ENCODE results near the gene SIGLEC5.
A peak's percentile ranks its signal among the peaks of the same experiment; 100 is the strongest.
"Not testable (repeated sequence)": the region's sequence is repeated elsewhere in the genome, so short reads cannot be mapped to it uniquely, and the experiment has no call there.

The SIGLEC5 gene, protein sequence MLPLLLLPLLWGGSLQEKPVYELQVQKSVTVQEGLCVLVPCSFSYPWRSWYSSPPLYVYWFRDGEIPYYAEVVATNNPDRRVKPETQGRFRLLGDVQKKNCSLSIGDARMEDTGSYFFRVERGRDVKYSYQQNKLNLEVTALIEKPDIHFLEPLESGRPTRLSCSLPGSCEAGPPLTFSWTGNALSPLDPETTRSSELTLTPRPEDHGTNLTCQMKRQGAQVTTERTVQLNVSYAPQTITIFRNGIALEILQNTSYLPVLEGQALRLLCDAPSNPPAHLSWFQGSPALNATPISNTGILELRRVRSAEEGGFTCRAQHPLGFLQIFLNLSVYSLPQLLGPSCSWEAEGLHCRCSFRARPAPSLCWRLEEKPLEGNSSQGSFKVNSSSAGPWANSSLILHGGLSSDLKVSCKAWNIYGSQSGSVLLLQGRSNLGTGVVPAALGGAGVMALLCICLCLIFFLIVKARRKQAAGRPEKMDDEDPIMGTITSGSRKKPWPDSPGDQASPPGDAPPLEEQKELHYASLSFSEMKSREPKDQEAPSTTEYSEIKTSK

DNA sequence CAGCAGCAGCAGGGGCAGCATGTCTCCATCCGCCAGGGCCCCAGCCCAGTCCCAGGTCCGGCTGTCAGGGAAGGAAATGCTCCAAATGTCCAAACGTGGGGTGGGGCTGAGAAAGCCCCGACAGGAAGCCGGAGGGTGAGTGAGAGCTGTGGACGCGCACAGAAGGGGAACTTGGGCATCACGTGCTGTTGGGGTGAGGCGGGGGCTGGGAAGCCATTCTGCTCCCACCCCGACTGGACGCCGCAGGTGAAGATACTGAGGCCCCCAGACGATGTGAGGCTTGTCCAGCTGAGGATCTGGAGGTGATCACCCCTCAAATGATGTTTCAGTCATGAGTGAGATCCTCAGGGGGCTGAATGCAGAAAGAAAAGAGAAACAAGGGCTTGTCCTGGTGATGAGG lies at the start of gene SIGLEC5:
Gene SIGLEC5, minus strand, starts transcription at position 87 of the 400 bp plus-strand sequence. Its CDS starts 66 bp downstream, at position 21.
- not testable (repeated sequence) for DNase-seq

DNA sequence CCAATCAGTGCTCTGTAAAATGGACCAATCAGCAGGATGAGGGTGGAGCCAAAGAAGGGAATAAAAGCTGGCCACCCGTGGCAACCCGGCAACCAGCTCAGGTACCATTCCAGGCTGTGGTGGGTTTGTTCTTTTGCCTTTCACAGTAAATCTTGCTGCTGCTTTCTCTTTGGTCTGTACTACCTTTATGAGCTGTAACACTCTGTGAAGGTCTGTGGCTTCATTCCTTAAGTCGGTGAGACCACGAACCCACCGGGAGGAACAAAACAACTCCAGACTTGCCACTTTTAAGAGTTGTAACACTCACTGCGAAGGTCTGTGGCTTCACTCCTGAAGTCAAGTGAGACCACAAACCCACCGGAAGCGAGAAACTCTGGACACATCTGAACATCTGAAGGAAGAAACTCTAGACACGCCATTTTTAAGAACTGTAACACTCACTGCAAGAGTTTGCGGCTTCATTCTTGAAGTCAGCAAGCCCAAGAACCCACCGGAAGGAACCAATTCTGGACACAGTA lies 46.4 kb upstream of the SIGLEC5 start:
- DNase-seq: no peak

DNA sequence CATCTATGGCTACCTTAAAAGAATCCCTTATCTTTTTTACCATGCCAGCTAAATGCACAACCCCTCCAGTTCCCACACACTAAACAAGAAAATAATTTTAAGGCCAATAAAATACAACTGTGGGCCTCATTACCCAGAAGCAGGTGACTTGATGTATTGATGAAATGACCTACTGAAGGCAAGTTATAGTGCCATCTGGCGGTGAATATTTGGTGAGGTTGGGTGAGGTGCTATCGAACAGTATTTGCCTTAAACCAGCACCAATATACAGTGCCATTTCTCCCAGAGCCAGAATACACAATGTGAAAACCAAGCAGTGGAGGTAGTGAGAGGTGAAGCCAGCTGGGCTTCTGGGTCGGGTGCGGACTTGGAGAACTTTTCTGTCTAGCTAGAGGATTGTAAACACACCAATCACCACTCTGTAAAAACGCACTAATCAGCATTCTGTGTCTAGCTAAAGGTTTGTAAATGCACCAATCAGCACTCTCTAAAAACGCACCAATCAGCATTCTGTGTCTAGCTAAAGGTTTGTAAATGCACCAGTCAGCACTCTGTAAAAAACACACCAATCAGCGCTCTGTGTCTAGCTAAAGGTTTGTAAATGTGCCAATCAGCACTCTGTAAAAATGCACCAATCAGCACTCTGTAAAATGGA lies 45.8 kb upstream of the SIGLEC5 start:
- not testable (repeated sequence) for DNase-seq

DNA sequence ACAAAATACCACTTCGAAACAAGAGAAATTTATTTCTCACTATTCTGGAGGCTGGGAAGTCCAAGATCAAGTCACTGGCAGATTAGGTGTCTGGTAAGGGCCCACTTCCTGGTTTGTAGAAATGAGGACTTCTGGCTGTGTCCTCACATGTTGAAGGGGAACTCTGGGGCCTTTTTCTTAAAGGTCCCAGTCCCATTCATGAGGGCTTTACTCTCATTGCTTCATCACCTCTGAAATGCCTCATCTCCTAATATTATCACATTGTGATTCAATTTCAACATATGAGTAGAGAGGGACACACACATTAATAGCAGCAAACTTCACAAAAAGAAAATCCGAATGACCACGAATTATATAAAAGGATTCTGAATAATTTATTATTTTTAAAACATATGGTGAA lies 38.0 kb upstream of the SIGLEC5 start:
- DNase-seq: no peak

DNA sequence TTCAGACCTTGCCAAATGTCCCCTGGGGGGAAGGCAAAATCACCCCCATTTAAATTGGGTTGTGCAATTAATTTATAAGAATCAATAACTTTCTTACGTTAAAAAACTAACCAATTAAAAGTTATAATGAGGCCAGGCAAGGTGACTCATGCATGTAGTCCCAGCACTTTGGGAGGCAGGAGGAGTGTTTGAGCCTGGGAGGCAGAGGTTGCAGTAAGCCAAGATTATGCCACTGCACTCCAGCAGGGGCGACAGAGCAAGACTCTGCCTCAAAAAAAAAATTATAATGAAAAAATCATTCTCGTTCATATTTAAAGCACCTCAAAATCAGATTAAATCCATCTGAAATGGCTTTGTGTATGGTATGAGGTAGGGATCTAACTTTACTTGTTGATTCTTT lies 34.8 kb upstream of the SIGLEC5 start:
- DNase-seq: no peak

DNA sequence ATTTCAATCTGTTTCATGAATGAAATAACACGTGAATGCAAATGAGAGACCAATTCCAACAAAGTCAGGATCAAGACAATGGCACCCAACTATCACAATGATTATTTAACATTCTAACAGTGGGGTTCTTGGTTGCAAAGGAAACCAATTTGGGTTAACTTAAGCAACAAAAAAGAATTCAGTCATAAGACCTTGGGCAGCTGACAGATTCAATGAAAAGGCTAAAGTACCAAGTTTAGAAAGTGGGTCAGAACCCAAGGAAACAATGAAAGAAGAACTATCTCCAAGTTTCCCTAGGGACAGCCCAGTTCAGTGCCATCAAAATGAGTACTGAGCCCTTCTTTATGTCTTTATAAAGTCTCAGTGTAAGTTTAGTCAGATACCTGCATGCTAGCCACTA lies 33.9 kb upstream of the SIGLEC5 start:
- no peak for DNase-seq

DNA sequence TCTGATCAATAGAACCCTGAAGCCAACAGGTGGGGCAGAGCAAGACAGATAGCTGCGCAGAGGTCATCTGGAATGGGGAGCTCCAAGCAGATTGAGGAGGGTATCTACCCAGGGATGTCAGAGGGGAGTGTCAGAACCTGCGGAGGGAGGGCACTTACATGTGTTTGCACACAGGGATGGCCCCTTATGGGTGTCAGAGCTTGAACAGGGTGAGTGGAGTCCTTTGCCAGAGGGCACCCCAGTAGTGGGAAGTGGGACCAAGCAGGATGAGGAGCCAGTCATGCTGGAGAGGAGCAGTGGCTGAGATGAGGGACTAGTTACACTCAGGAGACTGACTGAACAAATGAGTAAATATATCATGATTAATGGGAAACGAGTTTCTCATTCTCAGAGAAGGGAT lies 33.4 kb upstream of the SIGLEC5 start:
- no peak for DNase-seq

DNA sequence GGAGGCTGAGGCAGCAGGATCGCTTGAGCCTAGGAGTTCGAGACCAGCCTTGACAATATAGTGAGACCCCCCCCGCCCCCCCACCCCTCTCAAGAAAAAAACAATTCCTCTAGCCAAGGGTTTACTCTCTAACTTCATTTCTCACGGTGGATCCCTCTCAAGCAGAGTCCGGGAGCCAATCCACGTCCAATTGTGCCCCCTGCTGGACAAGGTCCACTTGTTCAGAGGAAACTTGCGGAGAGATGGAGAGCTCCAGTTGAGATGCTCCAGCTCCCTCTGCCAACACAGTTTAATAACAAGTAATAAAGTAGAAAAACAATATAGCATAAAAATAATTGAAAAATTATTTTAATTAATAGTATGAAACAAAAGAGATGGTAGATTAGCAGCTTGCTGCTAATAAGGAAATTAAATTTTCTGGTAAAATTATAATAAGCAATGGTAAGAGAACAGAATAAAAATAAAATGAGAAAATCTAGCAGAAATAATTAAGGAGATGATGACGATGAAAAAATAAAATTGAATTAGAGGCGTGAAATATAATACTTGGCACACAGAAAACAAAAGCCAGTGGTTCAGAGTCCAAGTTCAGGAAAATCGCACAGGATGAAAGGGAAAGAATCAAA lies 30.9 kb upstream of the SIGLEC5 start:
- peak; percentile 55 for DNase-seq

DNA sequence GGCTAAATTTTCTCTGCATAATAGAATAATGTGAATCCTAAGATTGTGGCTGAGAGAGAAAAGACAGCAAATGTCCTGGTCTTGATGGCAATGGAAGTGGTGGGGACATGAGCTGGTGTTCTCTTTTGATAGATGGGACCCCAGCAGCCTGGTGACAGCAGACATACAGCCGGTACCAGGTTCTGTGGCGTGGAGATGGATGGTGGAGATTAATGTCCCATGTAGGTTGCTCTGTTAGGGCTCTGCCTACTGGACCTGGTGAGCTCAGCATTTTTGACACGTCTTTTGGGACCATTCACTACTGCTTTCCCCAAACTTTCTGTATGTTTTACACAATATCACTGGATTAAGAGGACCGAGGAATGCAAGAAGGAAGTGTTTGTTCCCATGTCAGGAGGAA lies 24.6 kb upstream of the SIGLEC5 start:
- DNase-seq: no peak

DNA sequence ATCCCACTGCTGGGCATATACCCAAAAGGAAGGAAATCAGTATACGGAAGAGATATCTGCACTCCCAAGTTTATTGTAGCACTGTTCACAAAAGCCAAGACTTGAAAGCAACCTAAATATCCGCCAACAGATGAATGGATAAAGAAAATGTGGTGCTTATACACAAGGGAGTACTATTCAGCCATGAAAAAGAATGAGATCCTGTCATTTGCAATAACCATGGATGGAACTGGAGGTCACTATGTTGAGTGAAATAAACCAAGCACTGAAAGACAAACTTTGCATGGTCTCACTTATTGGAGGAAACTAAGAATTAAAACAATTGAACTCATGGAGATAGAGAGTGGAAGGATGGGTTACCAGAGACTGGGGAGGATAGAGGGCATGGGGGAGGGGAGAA lies 23.0 kb upstream of the SIGLEC5 start:
- no peak for DNase-seq

DNA sequence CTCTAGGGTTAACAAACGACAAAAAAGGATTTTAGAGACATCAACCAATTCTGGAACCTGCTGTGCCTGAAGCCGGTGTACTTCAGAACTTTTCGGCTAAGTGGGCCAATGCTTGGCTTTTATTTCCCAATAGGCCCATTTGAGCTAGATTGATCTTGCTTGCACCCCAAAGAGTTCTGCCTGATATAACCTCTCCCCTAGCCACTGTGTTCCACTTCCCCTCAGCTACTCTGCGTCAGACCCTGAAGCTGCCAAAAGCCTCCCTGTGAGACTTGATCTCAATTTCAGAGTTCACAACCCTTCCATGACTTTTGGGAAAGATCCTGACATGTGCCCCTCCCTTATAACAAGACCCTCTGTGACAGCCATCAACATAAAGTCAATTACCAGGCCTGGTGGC lies 22.1 kb upstream of the SIGLEC5 start:
- no peak for DNase-seq

DNA sequence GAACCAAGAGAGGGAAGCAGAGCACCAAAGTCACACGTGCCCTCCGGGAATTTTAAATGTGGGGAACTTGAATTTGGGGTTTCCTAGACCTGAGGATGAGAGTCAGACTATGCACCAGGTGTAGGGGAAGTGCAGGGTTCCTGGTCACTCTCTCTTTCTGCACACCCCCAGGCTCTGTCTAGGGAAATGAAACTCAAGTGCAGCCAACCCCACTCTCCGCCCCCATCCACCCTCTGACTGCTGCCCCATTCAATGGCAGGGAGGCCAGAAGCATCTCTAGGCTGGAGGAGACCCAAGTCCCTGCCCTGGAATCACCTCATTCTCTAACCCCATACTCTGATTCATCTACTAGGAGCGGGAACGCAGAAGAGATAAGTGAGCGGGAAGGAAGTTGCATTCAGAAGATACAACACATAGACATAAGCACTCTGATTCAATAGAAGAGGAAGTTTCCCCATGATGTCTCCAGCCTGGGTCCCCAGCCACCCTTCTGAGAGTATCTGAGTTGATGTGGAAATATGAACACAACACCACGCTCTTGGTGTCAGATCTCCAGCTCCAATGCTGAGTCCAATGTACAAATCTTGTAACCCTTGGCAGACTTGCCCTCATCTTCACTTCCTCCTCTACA lies 21.1 kb upstream of the SIGLEC5 start:
- no peak for DNase-seq

DNA sequence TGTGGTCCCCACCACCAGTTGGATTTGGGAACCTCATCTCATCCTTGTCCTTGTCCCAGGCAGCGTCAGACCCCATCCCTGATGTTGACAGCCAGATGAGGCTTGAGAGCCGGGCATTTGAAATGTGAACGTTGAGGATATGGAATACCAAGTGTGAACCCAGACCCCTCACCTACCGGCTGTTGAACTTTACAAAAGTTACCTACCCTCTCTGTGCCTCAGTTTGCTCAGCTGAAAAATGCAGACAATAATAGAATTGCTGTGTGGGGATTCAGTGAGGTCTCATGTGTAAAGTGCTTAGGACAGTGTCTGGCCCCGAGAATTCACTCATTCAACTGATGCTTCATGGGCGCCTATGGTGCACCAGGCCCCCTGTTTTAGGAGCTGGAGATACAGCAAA lies 17.1 kb upstream of the SIGLEC5 start:
- DNase-seq: no peak

DNA sequence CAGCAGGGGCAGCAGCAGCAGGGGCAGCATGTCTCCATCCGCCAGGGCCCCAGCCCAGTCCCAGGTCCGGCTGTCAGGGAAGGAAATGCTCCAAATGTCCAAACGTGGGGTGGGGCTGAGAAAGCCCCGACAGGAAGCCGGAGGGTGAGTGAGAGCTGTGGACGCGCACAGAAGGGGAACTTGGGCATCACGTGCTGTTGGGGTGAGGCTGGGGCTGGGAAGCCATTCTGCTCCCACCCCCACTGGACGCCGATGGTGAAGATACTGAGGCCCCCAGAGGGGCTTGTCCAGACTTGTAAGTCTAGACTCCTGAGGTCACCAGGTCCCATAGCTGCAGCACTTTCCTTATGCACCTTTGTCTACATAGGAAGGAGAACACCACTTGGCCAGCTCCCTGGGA lies 16.5 kb upstream of the SIGLEC5 start, which contains the start of gene SIGLEC14:
Gene SIGLEC14, minus strand, starts transcription at position 96 of the 400 bp plus-strand sequence. Its CDS starts 66 bp downstream, at position 30.
- DNase-seq: not testable (repeated sequence)

DNA sequence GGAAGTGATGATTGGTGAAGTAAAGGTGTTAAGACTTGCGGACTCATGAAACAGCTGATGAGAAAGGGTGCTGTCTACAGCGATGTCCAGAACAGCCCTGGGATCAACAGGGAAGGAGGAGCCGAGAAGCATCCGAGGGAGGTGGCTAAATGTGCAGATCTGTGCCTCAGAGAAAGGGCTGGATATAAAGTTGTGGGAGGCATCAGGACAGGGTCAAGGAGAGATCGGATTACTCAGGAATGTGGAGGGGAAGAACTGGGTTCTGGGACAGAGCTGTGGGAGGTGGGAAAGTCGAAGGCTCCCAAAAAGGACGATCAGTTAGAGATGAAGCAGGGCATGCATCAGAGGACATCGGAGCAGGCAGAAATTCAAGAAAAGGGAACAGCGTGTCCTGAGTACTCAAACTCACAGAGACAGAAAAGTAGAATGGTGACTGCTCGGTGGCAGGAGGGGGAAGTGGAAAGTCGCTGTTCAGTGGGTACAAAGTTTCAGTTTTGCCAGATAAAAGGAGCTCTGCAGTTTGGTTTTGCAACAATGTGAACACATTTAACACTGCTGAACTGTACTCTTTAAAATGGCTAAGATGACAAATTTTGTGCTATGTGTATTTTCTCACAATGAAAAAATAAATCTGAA lies 14.6 kb upstream of the SIGLEC5 start:
- no peak for DNase-seq

DNA sequence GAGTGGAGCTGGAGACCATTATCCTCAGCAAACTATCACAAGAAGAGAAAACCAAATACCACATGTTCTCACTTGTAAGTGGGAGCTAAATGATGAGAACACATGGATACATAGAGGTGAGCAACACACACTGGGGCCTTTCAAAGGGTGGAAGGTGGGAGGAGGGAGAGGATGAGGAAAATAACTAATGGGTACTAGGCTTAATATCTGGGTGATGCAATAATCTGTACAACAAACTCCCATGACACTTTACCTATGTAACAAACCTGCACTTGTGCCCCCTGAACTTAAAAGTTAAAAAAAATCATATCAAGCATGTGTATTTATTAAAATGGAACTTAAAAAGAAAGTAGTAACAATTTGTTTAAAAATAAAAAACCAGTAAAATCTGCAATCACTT lies 11.4 kb upstream of the SIGLEC5 start:
- no peak for DNase-seq

DNA sequence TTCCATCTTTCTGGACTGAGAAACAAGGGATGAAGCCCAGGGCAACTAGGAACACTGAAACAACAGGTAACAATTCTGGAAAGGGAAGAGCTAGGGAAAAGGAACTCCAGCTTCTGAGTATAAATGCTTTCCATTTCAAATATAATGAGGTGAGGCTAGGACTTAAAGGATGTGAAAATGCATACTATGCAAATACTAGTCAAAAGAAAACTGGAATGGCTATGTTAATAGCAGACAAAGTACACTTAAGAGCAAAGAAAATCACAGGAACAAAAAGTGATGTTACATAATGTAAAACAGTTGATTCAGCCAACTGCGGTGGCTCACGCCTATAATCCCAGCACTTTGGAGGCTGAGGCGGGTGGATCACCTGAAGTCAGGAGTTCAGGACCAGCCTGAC lies 10.2 kb upstream of the SIGLEC5 start:
- DNase-seq: no peak

DNA sequence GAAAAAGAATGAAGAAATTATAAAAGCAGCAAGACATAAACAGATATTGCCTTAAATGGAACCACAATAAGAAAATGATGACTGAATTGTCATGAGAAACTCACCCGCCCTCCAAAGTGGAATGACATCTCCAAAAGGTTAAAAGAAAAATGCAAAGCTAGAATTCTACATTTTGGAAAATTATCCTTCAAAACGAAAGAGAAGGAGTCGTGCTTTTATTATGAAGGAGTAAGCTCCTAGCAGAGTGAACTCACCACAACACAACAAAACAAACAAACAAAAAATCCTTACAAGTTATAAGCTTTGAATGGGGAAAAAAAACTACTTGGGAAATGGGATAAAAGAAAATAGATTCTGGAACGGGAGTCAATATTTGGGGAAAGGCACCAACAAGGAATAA lies 9.7 kb upstream of the SIGLEC5 start:
- DNase-seq: no peak

DNA sequence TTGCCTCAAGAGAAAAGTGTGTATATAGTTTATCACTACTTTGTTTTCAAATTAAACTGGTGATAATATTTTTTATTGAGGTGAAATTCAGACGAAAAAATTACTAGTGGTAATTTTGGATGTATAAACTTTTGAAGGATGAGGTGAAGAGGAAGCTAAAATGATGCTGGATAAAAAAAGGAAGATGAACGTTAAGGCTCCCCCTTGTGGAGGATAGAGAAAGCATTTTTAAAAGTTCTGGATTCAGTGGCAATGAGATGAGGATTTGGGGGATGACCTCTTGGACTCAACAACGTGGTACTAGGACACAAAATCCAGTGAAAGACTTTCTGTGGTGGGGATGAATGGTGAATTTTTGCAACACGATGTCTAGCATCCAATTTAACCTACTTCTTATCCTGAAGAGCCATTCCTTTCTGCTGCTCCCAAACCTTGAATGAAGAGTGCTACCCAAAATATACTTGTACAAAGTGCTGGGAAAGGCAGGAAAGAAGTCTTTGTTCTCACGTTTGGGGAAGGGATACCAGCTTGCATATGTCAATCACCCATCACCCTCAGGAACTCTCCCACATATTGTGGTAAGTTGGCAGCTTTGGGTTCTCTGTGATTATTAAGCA lies 7.3 kb upstream of the SIGLEC5 start:
- peak; percentile 6 for DNase-seq

DNA sequence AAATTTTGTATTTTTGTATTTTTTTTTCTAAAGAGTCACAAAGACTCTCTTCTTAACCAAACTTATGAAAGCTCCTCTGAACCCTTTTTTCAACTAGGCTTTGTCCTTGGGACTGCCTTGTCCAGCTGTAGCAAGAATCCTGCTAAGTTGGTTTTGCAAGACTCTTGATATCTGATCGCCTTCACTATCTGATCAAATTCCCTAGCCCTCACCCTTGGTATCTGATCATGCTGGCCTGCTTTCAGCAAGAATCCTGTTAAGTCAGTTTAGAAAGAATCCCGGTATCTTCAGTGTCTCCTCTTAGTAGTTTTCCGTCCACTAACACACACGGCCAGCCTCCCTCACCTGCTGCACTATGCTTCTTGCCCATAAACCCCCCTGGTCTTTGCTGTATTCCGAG lies 1.9 kb upstream of the SIGLEC5 start:
- no peak for DNase-seq

DNA sequence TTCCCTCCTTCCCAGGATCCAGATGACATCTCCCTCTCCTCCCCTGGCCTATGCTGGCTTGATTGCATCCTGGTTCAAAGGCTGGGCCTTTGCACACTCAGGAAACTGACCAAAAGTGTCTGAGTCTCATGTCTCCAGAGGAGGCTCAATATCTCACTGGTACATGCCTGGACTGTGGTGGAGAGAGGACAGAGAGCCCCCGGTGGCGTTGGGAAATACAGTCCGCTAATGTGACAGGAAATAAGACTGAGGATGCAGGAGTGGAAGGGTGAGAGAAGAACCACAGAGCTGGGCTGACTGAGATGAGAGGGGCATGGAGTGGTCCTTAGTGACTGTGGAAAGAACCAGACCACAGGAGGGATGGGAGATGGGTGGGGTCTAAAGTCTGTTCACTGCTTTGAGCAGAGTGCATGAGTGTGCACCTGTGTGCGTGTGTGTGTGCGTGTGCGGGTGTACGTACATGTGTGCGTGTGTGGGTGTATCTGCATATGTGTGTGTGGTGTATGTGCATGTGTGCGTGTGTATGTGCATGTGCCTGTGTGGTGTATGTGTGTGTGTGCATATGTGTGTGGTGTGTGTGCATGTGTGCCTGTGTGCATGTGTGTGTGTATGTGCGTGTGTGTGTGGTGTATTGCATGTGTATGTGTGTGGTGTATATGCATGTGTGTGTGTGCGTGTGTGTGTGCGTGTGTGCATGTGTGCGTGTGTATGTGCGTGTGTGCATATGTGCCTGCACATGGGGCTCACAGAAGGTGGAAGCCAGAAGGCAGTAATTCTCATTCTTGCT lies 1.9 kb downstream of the SIGLEC5 start:
- DNase-seq: no peak
